B cell (primary cell): ENCODE measurements around the gene TSPAN14.

Experiments
- EZH2 ChIP-seq: IDR thresholded peaks from 2 replicates; pipeline ENCODE4 v1.6.1; 2012; ENCODE audit warnings: borderline replicate concordance, low read depth, mild to moderate bottlenecking, moderate library complexity, low read length; ENCODE audit not compliant: insufficient read depth, poor library complexity, severe bottlenecking
- TF ChIP-seq, protein P1 (sequence below): fragments of 200-600 bp; IDR thresholded peaks from one replicate; pipeline ENCODE4 v1.8.0; 2022; ENCODE audit warnings: antibody characterized with exemption, mild to moderate bottlenecking

- TF ChIP-seq, protein P1, sequence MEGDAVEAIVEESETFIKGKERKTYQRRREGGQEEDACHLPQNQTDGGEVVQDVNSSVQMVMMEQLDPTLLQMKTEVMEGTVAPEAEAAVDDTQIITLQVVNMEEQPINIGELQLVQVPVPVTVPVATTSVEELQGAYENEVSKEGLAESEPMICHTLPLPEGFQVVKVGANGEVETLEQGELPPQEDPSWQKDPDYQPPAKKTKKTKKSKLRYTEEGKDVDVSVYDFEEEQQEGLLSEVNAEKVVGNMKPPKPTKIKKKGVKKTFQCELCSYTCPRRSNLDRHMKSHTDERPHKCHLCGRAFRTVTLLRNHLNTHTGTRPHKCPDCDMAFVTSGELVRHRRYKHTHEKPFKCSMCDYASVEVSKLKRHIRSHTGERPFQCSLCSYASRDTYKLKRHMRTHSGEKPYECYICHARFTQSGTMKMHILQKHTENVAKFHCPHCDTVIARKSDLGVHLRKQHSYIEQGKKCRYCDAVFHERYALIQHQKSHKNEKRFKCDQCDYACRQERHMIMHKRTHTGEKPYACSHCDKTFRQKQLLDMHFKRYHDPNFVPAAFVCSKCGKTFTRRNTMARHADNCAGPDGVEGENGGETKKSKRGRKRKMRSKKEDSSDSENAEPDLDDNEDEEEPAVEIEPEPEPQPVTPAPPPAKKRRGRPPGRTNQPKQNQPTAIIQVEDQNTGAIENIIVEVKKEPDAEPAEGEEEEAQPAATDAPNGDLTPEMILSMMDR = no peak
- TF ChIP-seq EZH2 = no peak
Observed at GRCh38 chr10:80410578-80411145, 43.4 kb upstream of the TSPAN14 start.
